ENCODE results near the gene CCDC138.

CCDC138 gene

DNA sequence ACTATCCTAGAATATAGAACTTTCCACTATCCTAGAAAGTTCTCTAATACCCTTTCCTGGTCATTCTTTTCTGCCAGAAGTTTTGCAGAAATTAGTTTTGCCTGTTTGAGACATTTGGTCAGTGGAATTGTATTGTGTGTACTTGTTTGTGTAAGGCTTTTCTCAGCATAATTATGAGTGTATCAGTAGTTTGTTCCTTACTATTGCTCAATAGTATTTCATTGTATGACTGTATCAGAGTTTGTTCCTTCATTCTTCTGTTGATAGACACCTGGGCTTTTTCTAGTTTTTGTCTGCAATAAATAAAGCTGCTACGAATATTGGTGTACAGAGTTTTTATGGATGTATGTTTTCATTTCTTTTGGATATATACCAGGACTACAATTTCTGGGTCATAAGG, 27.2 kb downstream of the CCDC138 start:
- TF ChIP-seq, protein P1, sequence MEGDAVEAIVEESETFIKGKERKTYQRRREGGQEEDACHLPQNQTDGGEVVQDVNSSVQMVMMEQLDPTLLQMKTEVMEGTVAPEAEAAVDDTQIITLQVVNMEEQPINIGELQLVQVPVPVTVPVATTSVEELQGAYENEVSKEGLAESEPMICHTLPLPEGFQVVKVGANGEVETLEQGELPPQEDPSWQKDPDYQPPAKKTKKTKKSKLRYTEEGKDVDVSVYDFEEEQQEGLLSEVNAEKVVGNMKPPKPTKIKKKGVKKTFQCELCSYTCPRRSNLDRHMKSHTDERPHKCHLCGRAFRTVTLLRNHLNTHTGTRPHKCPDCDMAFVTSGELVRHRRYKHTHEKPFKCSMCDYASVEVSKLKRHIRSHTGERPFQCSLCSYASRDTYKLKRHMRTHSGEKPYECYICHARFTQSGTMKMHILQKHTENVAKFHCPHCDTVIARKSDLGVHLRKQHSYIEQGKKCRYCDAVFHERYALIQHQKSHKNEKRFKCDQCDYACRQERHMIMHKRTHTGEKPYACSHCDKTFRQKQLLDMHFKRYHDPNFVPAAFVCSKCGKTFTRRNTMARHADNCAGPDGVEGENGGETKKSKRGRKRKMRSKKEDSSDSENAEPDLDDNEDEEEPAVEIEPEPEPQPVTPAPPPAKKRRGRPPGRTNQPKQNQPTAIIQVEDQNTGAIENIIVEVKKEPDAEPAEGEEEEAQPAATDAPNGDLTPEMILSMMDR (IDR thresholded peaks at IDR 0.05; ENCODE audit: low read depth, low read length, missing control alignments), result no peak
- DNase-seq (ENCODE audit: low read depth), result no peak
- in situ Hi-C loops (cut with HindIII; ENCODE audit: low sequenced_read_pairs), result no loop called here
- no peak overlapping the region for H3K4me3 ChIP-seq (ENCODE audit: low read depth, low read length)

DNA sequence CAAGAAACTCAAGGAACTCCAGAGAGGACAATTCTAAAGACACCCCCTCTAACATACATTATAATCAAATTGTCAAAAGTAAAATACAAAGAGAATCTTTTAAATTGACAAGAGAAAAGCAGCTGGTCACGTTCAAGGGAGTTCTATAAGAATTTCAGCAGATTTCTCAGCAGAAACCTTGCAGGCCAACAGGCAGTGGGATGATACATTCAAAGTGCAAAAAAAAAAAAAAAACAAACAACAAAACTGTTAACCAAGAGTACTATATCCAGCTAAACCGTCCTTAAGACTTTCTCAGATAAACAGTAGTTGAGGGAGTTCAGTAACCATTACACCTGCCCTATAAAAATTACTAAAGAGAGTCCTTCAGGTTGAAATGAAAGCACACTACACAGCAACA, 33.9 kb downstream of the CCDC138 start:
- no peak for DNase-seq (ENCODE audit: low read depth)
- in situ Hi-C loops (cut with HindIII; ENCODE audit: low sequenced_read_pairs), result no loop called here
- H3K4me3 ChIP-seq (ENCODE audit: low read depth, low read length), result no peak overlapping the region
- TF ChIP-seq, protein P1 (IDR thresholded peaks at IDR 0.05; ENCODE audit: low read depth, low read length, missing control alignments), result no peak

DNA sequence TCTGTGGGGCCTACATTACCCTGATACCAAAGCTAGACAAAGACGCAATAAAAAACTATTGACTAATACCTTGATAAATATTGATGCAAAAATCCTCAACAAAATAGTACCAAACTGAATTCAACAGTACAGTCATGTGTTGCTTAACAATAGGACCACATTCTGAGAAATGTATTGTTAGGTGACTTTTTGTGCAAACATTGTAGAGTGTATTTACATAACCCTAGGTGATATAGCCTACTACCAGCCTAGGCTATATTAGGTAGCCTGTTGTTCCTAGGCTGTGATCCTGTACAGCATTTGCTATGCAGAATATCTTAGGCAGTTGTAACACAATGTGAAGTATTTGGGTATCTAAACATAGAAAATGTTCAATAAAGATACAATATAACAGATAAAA, 36.7 kb downstream of the CCDC138 start:
- no peak overlapping the region for H3K4me3 ChIP-seq (ENCODE audit: low read depth, low read length)
- in situ Hi-C loops (cut with HindIII; ENCODE audit: low sequenced_read_pairs), result no loop called here
- TF ChIP-seq, protein P1 (IDR thresholded peaks at IDR 0.05; ENCODE audit: low read depth, low read length, missing control alignments), result no peak
- DNase-seq (ENCODE audit: low read depth), result no peak

DNA sequence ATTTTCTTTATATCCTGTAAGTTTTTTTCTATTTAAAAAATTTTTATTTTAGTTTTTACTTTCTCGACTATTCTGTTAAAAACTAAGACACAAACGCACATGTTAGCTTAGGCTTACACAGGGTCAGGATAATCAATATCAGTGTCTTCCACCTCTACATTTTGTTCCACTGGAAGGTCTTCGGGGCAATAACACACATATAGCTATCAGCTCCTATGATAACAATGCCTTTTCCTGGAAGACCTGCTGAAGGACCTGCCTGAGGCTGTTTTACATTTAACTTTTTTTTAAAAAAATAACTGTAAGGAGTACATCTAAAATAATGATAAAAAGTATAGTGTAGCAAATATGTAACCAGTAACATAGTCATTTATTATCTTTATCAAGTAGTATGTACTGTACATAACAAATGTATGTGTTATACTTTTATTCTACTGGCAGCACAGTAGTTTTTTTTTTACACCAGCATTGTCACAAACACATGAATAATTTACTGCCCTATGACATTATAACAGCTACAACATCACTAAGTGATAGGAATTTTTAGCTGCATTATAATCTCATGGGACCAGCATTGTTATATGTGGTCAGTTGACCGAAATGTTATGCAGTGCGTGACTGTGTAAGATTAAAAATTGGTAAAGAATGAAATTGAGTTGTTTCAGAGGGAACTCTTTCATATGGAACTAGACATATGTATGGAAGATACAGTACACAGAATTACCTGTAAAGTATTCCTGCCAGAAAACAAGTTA, 37.9 kb downstream of the CCDC138 start:
- DNase-seq (ENCODE audit: low read depth), result no peak
- H3K4me3 ChIP-seq (ENCODE audit: low read depth, low read length), result no peak overlapping the region
- in situ Hi-C loops (cut with HindIII; ENCODE audit: low sequenced_read_pairs), result no loop called here
- TF ChIP-seq, protein P1 (IDR thresholded peaks at IDR 0.05; ENCODE audit: low read depth, low read length, missing control alignments), result no peak

DNA sequence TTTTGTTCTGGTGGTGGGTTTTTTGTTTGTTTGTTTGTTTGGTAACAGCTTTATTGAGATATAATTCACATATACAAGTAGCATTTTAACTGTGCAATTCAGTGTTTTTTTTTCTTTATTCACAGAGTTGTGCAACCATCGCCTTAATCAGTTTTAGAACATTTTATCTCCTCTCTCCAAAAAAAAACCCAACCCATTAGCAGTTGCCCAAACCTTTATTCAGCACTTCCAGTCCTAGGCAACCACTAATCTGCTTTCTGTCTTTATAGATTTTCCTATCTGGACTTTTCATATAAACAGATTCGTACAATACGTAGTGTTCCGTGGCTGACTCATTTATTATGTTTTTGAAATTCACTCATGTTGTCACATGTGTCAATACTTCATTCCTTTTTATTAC, 38.7 kb downstream of the CCDC138 start:
- TF ChIP-seq, protein P1 (IDR thresholded peaks at IDR 0.05; ENCODE audit: low read depth, low read length, missing control alignments), result no peak
- H3K4me3 ChIP-seq (ENCODE audit: low read depth, low read length), result no peak overlapping the region
- in situ Hi-C loops (cut with HindIII; ENCODE audit: low sequenced_read_pairs), result no loop called here
- no peak for DNase-seq (ENCODE audit: low read depth)

DNA sequence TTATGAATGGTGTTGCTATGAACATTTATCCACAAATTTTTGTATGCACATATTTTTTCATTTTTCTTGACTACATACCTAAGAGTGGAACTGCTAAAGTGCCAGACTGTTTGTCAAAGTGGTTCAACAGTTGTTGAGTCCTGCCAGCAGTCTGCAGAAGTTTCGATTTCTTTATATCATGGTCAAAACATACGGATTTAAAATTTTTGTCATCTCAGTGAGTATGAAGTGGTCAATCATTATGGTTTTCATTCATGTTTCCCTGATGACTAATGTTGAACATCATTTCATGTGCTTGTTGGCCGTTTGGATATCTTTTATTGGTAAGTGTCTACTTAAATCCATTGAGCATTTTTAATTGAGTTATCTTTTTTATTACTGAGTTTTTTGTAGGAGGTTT, 39.2 kb downstream of the CCDC138 start:
- no peak for DNase-seq (ENCODE audit: low read depth)
- H3K4me3 ChIP-seq (ENCODE audit: low read depth, low read length), result no peak overlapping the region
- TF ChIP-seq, protein P1 (IDR thresholded peaks at IDR 0.05; ENCODE audit: low read depth, low read length, missing control alignments), result no peak
- in situ Hi-C loops (cut with HindIII; ENCODE audit: low sequenced_read_pairs), result no loop called here

Measured in astrocyte of the cerebellum (primary cell).